K562 (cell line): Measurements from ENCODE around the gene JUN. TPM values are rescaled to one million over a fixed set of nuclear protein-coding genes. Genes with fewer than 3 reads are reported as not detected.

Experiments
- BCLAF1 ChIP-seq, 2 experiments: fragments of 450-650 bp in 1 of 2; IDR thresholded peaks; 2 replicates each; pipeline ENCODE4 v1.6.1; 2011 to 2017; ENCODE audit warnings: low read depth in 2 of 2, antibody characterized with exemption in 1 of 2, borderline replicate concordance in 1 of 2, low read length in 1 of 2, mild to moderate bottlenecking in 1 of 2, mixed read lengths in 1 of 2; ENCODE audit not compliant: control insufficient read depth in 1 of 2
- BRCA1 ChIP-seq, 2 experiments: fragments of 450-650 bp in 1 of 2; sonication (generic) in 1 of 2; formaldehyde crosslinking in 1 of 2; IDR thresholded peaks; 2 replicates each; pipeline versions ENCODE4 v1.5.0 to v1.6.1; 2017 to 2020; ENCODE audit warnings: mild to moderate bottlenecking in 1 of 2, missing genetic modification reagents in 1 of 2
- CBX3 ChIP-seq, 2 experiments: IDR thresholded peaks; 1 replicate in 1 of 2; 2 replicates in 1 of 2; pipeline ENCODE4 v1.6.1; 2012; ENCODE audit warnings: inconsistent platforms in 2 of 2, low read length in 2 of 2, borderline replicate concordance in 1 of 2, control low read depth in 1 of 2
- CEBPG ChIP-seq, 3 experiments: fragments of 200-800 bp in 1 of 3; sonication (Bioruptor generic) in 1 of 3; sonication (generic) in 1 of 3; formaldehyde crosslinking in 1 of 3; IDR thresholded peaks in 2 of 3; conservative IDR thresholded peaks in 1 of 3; 2 replicates each; pipeline versions ENCODE4 v1.6.1 to v1.8.0; 2016 to 2022; ENCODE audit warnings: missing compliant biosample characterization in 2 of 3, missing genetic modification characterization in 2 of 3, mild to moderate bottlenecking in 1 of 3, missing genetic modification reagents in 1 of 3
- E2F3 ChIP-seq: fragments of 250-450 bp; sonication (Bioruptor Pico); IDR thresholded peaks from 2 replicates; pipeline ENCODE4 v1.4.0; 2020; ENCODE audit warnings: mild to moderate bottlenecking
- L3MBTL2 ChIP-seq: fragments of 450-650 bp; IDR thresholded peaks from 2 replicates; pipeline ENCODE4 v1.6.1; 2016; ENCODE audit warnings: mild to moderate bottlenecking, moderate library complexity
- MNT ChIP-seq, 2 experiments: fragments of 450-650 bp; conservative IDR thresholded peaks; 2 replicates each; pipeline ENCODE4 v1.6.1; 2017; ENCODE audit warnings: mild to moderate bottlenecking in 2 of 2, moderate library complexity in 2 of 2
- NR2F6 ChIP-seq: fragments of 450-650 bp; formaldehyde crosslinking; IDR thresholded peaks from 2 replicates; pipeline ENCODE4 v1.4.0; 2020; ENCODE audit warnings: mild to moderate bottlenecking
- PHB ChIP-seq: fragments of 250-450 bp; sonication (Bioruptor Pico); IDR thresholded peaks from 2 replicates; pipeline ENCODE4 v1.5.0; 2021
- RBBP5 ChIP-seq: fragments of 200-600 bp; sonication (generic); IDR thresholded peaks from 2 replicates; pipeline ENCODE4 v1.6.1; 2012; ENCODE audit warnings: borderline replicate concordance, mild to moderate bottlenecking, low read length, control low read depth, inconsistent platforms; ENCODE audit not compliant: insufficient read depth, poor library complexity, severe bottlenecking
- RBM22 ChIP-seq: fragments of 200-400 bp; formaldehyde crosslinking; IDR thresholded peaks from 2 replicates; pipeline ENCODE4 v1.6.1; 2018; ENCODE audit warnings: low read length, low read depth; ENCODE audit not compliant: poor library complexity, severe bottlenecking
- TCF7 ChIP-seq: sonication (generic); IDR thresholded peaks from 2 replicates; pipeline ENCODE4 v1.6.1; 2016; ENCODE audit warnings: antibody characterized with exemption, borderline replicate concordance
- TCFL5 ChIP-seq: fragments of 250-450 bp; sonication (Bioruptor Pico); conservative IDR thresholded peaks from 2 replicates; pipeline ENCODE4 v1.6.1; 2021; ENCODE audit warnings: mild to moderate bottlenecking, moderate library complexity, matching md5 sums
- ZNF41 ChIP-seq: fragments of 250-450 bp; sonication (Bioruptor Pico); conservative IDR thresholded peaks from 2 replicates; pipeline ENCODE4 v1.4.0; 2020; ENCODE audit warnings: mild to moderate bottlenecking
- ZNF584 ChIP-seq: fragments of 200-800 bp; sonication (Bioruptor generic); IDR thresholded peaks from 2 replicates; pipeline ENCODE4 v1.6.1; 2016; ENCODE audit warnings: low read depth, mild to moderate bottlenecking, missing genetic modification characterization, missing compliant biosample characterization
- polyA plus RNA-seq, 8 experiments: library from polyadenylated mRNA; depleted of rRNA in 4 of 8; stranded (reverse) in 5 of 8; unstranded in 3 of 8; fragments of >200 nt; fragmentation: Nextera tagmentation in 2 of 8; fragmentation: Illumina TruSeq in 1 of 8; extraction: Ambion mirVana in 2 of 8; extraction: Trizol in 1 of 8; gene quantifications; 2 replicates each; pipeline versions ENCODE4 v1.2.1 to v1.2.3, GENCODE V29; 2011 to 2014; ENCODE audit warnings: inconsistent platforms in 1 of 8, missing spikeins in 1 of 8
- total RNA-seq, 7 experiments: library from RNA; depleted of rRNA in 6 of 7; stranded (reverse); fragments of >200 nt in 6 of 7; fragmentation: Illumina TruSeq in 2 of 7; extraction: Trizol in 2 of 7; gene quantifications; 2 replicates each; pipeline versions ENCODE4 v1.2.1 to v1.2.3, GENCODE V29; 2011 to 2021; ENCODE audit warnings: low replicate concordance in 1 of 7
- TF ChIP-seq, protein P1 (sequence below): sonication (generic); formaldehyde crosslinking; IDR thresholded peaks from 2 replicates; pipeline ENCODE4 v1.8.0; 2022; ENCODE audit warnings: mild to moderate bottlenecking, missing genetic modification reagents

JUN gene
- total and polyA plus RNA-seq, 9 of the 15 experiments (the other 6 are each of a cell fraction or from before 2014, with no cell fraction given): 0.32 to 23.4 (median 4.0) TPM

DNA sequence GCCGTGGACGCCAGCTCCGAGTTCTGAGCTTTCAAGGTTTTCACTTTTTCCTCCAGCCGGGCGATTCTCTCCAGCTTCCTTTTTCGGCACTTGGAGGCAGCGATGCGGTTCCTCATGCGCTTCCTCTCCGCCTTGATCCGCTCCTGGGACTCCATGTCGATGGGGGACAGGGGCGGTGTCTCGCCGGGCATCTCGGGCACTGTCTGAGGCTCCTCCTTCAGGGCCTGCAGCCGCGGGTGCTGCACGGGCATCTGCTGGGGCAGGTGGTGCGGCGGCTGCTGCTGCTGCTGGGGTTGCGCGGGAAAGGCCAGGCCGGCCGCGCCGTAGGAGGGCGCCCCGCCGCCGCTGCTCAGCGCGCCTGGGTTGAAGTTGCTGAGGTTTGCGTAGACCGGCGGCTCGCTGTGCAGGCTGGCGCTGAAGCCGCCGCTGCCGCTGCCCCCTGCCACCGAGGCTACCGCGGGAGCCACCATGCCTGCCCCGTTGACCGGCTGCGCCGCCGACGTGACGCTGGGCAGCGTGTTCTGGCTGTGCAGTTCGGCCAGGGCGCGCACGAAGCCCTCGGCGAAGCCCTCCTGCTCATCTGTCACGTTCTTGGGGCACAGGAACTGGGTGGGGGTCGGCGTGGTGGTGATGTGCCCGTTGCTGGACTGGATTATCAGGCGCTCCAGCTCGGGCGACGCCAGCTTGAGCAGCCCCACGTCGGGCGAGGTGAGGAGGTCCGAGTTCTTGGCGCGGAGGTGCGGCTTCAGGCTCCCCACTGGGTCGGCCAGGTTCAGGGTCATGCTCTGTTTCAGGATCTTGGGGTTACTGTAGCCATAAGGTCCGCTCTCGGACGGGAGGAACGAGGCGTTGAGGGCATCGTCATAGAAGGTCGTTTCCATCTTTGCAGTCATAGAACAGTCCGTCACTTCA is 1.4 kb downstream of the JUN start (continued):
- no peak for TF ChIP-seq TCFL5 (CRISPR knock-in tag)
- TF ChIP-seq MNT (conservative IDR thresholded peaks at IDR 0.05): 0 out of 4 replicates have a peak, but pooled peaks of 1 of the 2 experiments have one; percentile 16
- TF ChIP-seq ZNF41 (CRISPR knock-in tag): no peak
- TF ChIP-seq NR2F6: no peak
- TF ChIP-seq PHB (CRISPR knock-in tag): no peak
- no peak for TF ChIP-seq BCLAF1 (IDR thresholded peaks at IDR 0.05; ENCODE audit: borderline replicate concordance in 1 of 2, control insufficient read depth in 1 of 2, low read depth in 2 of 2, low read length in 1 of 2)
- TF ChIP-seq RBM22: peak; percentile 91
- TF ChIP-seq CBX3 (IDR thresholded peaks at IDR 0.05; ENCODE audit: borderline replicate concordance in 1 of 2, low read length in 2 of 2): 0 out of 3 replicates have a peak, but pooled peaks of 1 of the 2 experiments have one; percentile 8
- no peak for TF ChIP-seq ZNF584 (CRISPR knock-in tag)
- TF ChIP-seq E2F3 (CRISPR knock-in tag): peak; percentile 71; the same call in 1 of the 2 replicates
- peak; percentile 76 for TF ChIP-seq RBBP5
- TF ChIP-seq BRCA1 (IDR thresholded peaks at IDR 0.05): no peak
- TF ChIP-seq BRCA1 (CRISPR knock-in tag; IDR thresholded peaks at IDR 0.05): no peak
- peak; percentile 32; the same call in 1 of the 2 replicates for TF ChIP-seq CEBPG (CRISPR knock-in tag; IDR thresholded peaks at IDR 0.05)
- no peak for TF ChIP-seq CEBPG (tag; conservative IDR thresholded peaks at IDR 0.05 in 1 of 2, IDR thresholded peaks at IDR 0.05 in 1 of 2)
- TF ChIP-seq, protein P1, sequence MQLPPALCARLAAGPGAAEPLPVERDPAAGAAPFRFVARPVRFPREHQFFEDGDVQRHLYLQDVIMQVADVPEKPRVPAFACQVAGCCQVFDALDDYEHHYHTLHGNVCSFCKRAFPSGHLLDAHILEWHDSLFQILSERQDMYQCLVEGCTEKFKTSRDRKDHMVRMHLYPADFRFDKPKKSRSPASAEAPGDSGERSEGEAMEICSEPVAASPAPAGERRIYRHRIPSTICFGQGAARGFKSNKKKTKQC: peak; percentile 85
- peak; percentile 84 for TF ChIP-seq L3MBTL2
- TF ChIP-seq TCF7: 0 out of 2 replicates have a peak, but pooled peaks have one; percentile 46
